Endothelial cell of umbilical vein (primary cell): Measurements from ENCODE around the gene ACD. TPM values are rescaled to one million over a fixed set of nuclear protein-coding genes. Genes with fewer than 3 reads are reported as not detected.

ENCODE experiments used
- BruUV-seq: library from RNA; stranded (reverse); fragments of 400-500 nt; replicated peaks from 2 replicates; lab custom pipeline; 2021; lab: Mats Ljungman, UMichigan
- CTCF ChIA-PET: fragments of 300-600, 350-600 bp; sonication (Branson Sonifier 250); formaldehyde crosslinking; loops from one replicate; lab custom pipeline; 2021; ENCODE audit warnings: antibody characterized with exemption, inconsistent platforms; lab: Charles Lee
- POLR2A ChIA-PET: fragments of 300-600, 350-600 bp; sonication (Branson Sonifier 250); formaldehyde crosslinking; loops from one replicate; lab custom pipeline; 2021; ENCODE audit warnings: antibody characterized with exemption, inconsistent platforms; lab: Charles Lee
- DNase-seq: peaks from one replicate; pipeline ENCODE4 v3.0.0-alpha.2; 2011; ENCODE audit warnings: low read depth, low spot score
- FAIRE-seq: peaks from 2 replicates; lab custom pipeline; 2011; peaks lifted over from hg19 to GRCh38; lab: Jason Lieb, UNC
- H2AFZ ChIP-seq: 2 replicates; pipeline ENCODE4 v1.6.0; 2012; ENCODE audit warnings: low read depth, low read length, control low read depth, inconsistent platforms
- H3K27ac ChIP-seq: 2 replicates; pipeline ENCODE4 v1.5.1; 2011; ENCODE audit warnings: low read depth, mild to moderate bottlenecking, control low read depth, low read length, moderate library complexity; ENCODE audit not compliant: insufficient read depth
- H3K27me3 ChIP-seq, 2 experiments: 2 replicates each; pipeline versions ENCODE4 v1.6.0 to v1.6.1; 2011; ENCODE audit warnings: low read length in 2 of 2, mixed read lengths in 1 of 2; ENCODE audit not compliant: control insufficient read depth in 2 of 2, insufficient read depth in 2 of 2
- H3K36me3 ChIP-seq, 2 experiments: 2 replicates in 1 of 2; 3 replicates in 1 of 2; pipeline ENCODE4 v1.5.1; 2011; ENCODE audit warnings: low read length in 2 of 2, mild to moderate bottlenecking in 1 of 2, moderate library complexity in 1 of 2; ENCODE audit not compliant: control insufficient read depth in 2 of 2, insufficient read depth in 2 of 2; ENCODE audit errors: extremely low read depth in 1 of 2
- H3K4me1 ChIP-seq: 3 replicates; pipeline ENCODE4 v1.5.1; 2011; ENCODE audit warnings: mild to moderate bottlenecking, low read length; ENCODE audit not compliant: control insufficient read depth, insufficient read depth; ENCODE audit errors: extremely low read depth
- H3K4me2 ChIP-seq: 2 replicates; pipeline ENCODE4 v1.6.1; 2011; ENCODE audit warnings: low read length, control low read depth, mixed read lengths; ENCODE audit not compliant: insufficient read depth
- H3K4me3 ChIP-seq, 3 experiments: fragments of 200-600 bp in 1 of 3; sonication (generic), shearing (Covaris generic) in 1 of 3; replicated peaks in 1 of 3; 2 replicates each; pipeline ENCODE4 v1.5.1; 2011 to 2016; ENCODE audit warnings: control low read depth in 3 of 3, low read length in 3 of 3, mild to moderate bottlenecking in 2 of 3, inconsistent platforms in 1 of 3, low read depth in 1 of 3, moderate library complexity in 1 of 3; ENCODE audit not compliant: insufficient read depth in 1 of 3
- H3K79me2 ChIP-seq: 2 replicates; pipeline ENCODE4 v1.6.0; 2012; ENCODE audit warnings: low read length, inconsistent platforms; ENCODE audit not compliant: control insufficient read depth, insufficient read depth
- H3K9ac ChIP-seq: replicated peaks from 2 replicates; pipeline ENCODE3; 2011; ENCODE audit warnings: low read length, control low read depth; ENCODE audit not compliant: insufficient read depth; ENCODE audit errors: extremely low read depth
- H3K9me1 ChIP-seq: replicated peaks from 3 replicates; pipeline ENCODE4 v1.6.0; 2011; ENCODE audit warnings: mild to moderate bottlenecking, low read length; ENCODE audit not compliant: control insufficient read depth, insufficient read depth; ENCODE audit errors: extremely low read depth
- H3K9me3 ChIP-seq: replicated peaks from 2 replicates; pipeline ENCODE4 v1.5.1; 2012; ENCODE audit warnings: low read length, inconsistent platforms; ENCODE audit not compliant: control insufficient read depth, insufficient read depth
- H4K20me1 ChIP-seq: replicated peaks from 2 replicates; pipeline ENCODE3; 2011; ENCODE audit warnings: mild to moderate bottlenecking, low read length; ENCODE audit not compliant: control insufficient read depth, insufficient read depth; ENCODE audit errors: extremely low read depth
- CTCF ChIP-seq, 2 donors: IDR thresholded peaks; 1 replicate in 1 of 2; 2 replicates in 1 of 2; pipeline ENCODE4 v1.5.1; 2011; ENCODE audit warnings: low read length in 2 of 2, mild to moderate bottlenecking in 2 of 2, moderate library complexity in 2 of 2, control low read depth in 1 of 2, inconsistent platforms in 1 of 2, low read depth in 1 of 2; ENCODE audit not compliant: insufficient read depth in 1 of 2; ENCODE audit errors: extremely low read depth in 1 of 2
- GATA2 ChIP-seq: IDR thresholded peaks from 2 replicates; pipeline ENCODE4 v1.7.0; 2011; ENCODE audit warnings: low read depth, mild to moderate bottlenecking, moderate library complexity, mixed read lengths, low read length; ENCODE audit not compliant: insufficient read length, insufficient read depth
- JUN ChIP-seq: IDR thresholded peaks from 2 replicates; pipeline ENCODE4 v1.6.1; 2011; ENCODE audit warnings: borderline replicate concordance, low read depth; ENCODE audit not compliant: insufficient read length, insufficient read depth
- dilution Hi-C: fragments of 300-500 bp; cut with MboI; formaldehyde crosslinking; loops from one replicate; pipeline ENCODE4 v1.15.0; 2019; ENCODE audit warnings: low sequenced_read_pairs; ENCODE audit not compliant: extremely low pct_ligation_motif_present
- intact Hi-C: fragments of 100-400 bp; cut with micrococcal nuclease; formaldehyde crosslinking; loops from one replicate; pipeline ENCODE4 v1.10.0; 2022
- polyA plus RNA-seq, 4 experiments: library from polyadenylated mRNA; depleted of rRNA in 3 of 4; stranded (reverse) in 3 of 4; unstranded in 1 of 4; fragments of >200 nt; gene quantifications; 2 replicates each; pipeline versions ENCODE4 v1.2.1 to v1.2.3, GENCODE V29; 2011 to 2012; ENCODE audit warnings: missing spikeins in 1 of 4
- total RNA-seq: library from RNA; stranded (reverse); gene quantifications from 2 replicates; pipeline ENCODE4 v1.2.3, GENCODE V29; 2021

Gene ACD
- total and polyA plus RNA-seq, 2 donors (not counting 3 experiments of a cell fraction or from before 2014, with no cell fraction given): 24.4 to 36.0 TPM

DNA sequence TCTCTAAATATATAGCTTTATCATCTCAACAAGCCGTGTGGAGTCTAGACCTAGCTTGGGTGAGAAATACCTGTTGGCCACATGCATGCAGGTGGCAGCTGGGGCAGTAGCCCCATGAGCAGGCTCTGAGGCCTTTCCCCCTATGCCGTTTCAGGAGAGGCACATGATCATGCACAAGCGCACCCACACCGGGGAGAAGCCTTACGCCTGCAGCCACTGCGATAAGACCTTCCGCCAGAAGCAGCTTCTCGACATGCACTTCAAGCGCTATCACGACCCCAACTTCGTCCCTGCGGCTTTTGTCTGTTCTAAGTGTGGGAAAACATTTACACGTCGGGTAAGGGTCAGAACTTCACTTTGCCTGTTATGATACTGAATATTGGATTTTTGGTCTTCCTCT is 31.8 kb downstream of the ACD start:
- no peak for TF ChIP-seq JUN
- no peak for TF ChIP-seq CTCF (IDR thresholded peaks at IDR 0.05; ENCODE audit: extremely low read depth in 1 of 2, insufficient read depth in 1 of 2, low read depth in 1 of 2, low read length in 2 of 2)
- no TSS peak for BruUV-seq
- intact Hi-C loops (no loop called here), dilution Hi-C loops (no loop called here)
- H3K4me2 ChIP-seq: no peak overlapping the region
- H3K4me1 ChIP-seq: no peaks in the 10 kb centered on the region
- no peak overlapping the region for H2AFZ ChIP-seq
- peaks cover 10 to 25% of the 10 kb centered on the region in 2 experiments for H3K36me3 ChIP-seq
- no peak overlapping the region for H3K9ac ChIP-seq
- ChIA-PET CTCF (interaction anchor here (1.0 to 3.5 kb wide), 5 partner anchors 11 to 81 kb away, joined by 3 to 12 read pairs (median 4); no protein-coding TSS in a partner anchor), POLR2A (interaction anchor here (0.7 kb wide), 1 partner anchor 146 kb away, joined by 4 read pairs; no protein-coding TSS in a partner anchor)
- H3K9me3 ChIP-seq: no peaks in the 10 kb centered on the region
- FAIRE-seq (no peak), DNase-seq (no peak)
- H4K20me1 ChIP-seq: no peaks in the 10 kb centered on the region
- H3K9me1 ChIP-seq: no peaks in the 10 kb centered on the region
- H3K27ac ChIP-seq: no peak overlapping the region
- H3K27me3 ChIP-seq: no peaks in the 10 kb centered on the region
- H3K4me3 ChIP-seq: no peak overlapping the region
- H3K79me2 ChIP-seq: no peaks in the 10 kb centered on the region

DNA sequence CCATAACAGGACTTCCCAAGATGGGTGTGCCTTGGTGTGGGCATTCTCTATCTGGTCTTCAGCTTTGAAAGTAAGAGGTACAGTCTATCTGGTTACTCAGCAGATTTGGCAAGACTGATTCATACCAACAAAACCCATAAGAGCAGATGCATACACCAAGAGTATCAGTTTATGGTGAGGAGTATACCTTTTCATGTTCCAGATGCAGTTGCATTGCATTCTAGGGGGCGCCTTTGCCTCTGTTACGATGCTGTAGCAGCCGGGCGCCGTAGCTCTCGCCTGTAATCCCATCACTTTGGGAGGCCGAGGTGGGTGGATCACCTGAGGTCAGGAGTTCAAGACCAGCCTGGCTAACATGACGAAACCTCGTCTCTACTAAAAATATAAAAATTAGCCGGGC is 46.3 kb downstream of the ACD start:
- dilution Hi-C loops: no loop called here
- Histone ChIP-seq H3K9me3 (no peaks in the 10 kb centered on the region), H3K9me1 (no peaks in the 10 kb centered on the region), H4K20me1 (no peaks in the 10 kb centered on the region), H3K4me1 (no peaks in the 10 kb centered on the region), H2AFZ (no peak overlapping the region), H3K9ac (no peak overlapping the region), H3K27me3 (no peaks in the 10 kb centered on the region), H3K36me3 (peaks cover 13 to 15% of the 10 kb centered on the region in 2 experiments), H3K27ac (no peak overlapping the region), H3K79me2 (peaks cover 5% of the 10 kb centered on the region), H3K4me2 (no peak overlapping the region), H3K4me3 (no peak overlapping the region)
- peak in 1 of 2 donors; percentile 4 for TF ChIP-seq CTCF (IDR thresholded peaks at IDR 0.05; ENCODE audit: extremely low read depth in 1 of 2, insufficient read depth in 1 of 2, low read depth in 1 of 2, low read length in 2 of 2)
- no peak for TF ChIP-seq GATA2
- no TSS peak for BruUV-seq
- FAIRE-seq (no peak), DNase-seq (no peak)
- ChIA-PET CTCF (interaction anchor here (1.1 to 1.2 kb wide), 3 partner anchors 20 to 93 kb away, joined by 3 read pairs; no protein-coding TSS in a partner anchor), POLR2A (no interaction called here)
- intact Hi-C loops: loop anchor here (5.0 kb wide), 1 partner anchor 52 kb away; the partner anchor contains the start of gene CTCF
